Effector memory CD4-positive, alpha-beta T cell (primary cell): ENCODE results near the gene TBX10.

Source experiments
- DNase-seq, 3 donors: peaks; one replicate each; pipeline ENCODE4 v3.0.0-alpha.2; 2020
- H3K27ac ChIP-seq: 2 replicates; pipeline ENCODE4 v1.7.0; 2013; ENCODE audit warnings: mild to moderate bottlenecking, low read length, moderate library complexity; ENCODE audit not compliant: insufficient read depth, poor library complexity, severe bottlenecking
- H3K27me3 ChIP-seq: replicated peaks from 2 replicates; pipeline ENCODE4 v1.7.0; 2013; ENCODE audit warnings: mild to moderate bottlenecking, low read length; ENCODE audit not compliant: insufficient read depth, control insufficient read depth, poor library complexity, severe bottlenecking
- H3K36me3 ChIP-seq: 2 replicates; pipeline ENCODE4 v1.7.0; 2013; ENCODE audit warnings: mild to moderate bottlenecking, low read length, moderate library complexity; ENCODE audit not compliant: control insufficient read depth, insufficient read depth
- H3K4me1 ChIP-seq: 2 replicates; pipeline ENCODE4 v1.7.0; 2013; ENCODE audit warnings: low read length, mild to moderate bottlenecking; ENCODE audit not compliant: control insufficient read depth, insufficient read depth, poor library complexity, severe bottlenecking
- H3K4me3 ChIP-seq: 2 replicates; pipeline ENCODE4 v1.7.0; 2013; ENCODE audit warnings: low read length, low read depth, mild to moderate bottlenecking; ENCODE audit not compliant: insufficient read depth, poor library complexity, severe bottlenecking
- H3K9me3 ChIP-seq: 2 replicates; pipeline ENCODE4 v1.7.0; 2013; ENCODE audit warnings: mild to moderate bottlenecking, low read length, moderate library complexity; ENCODE audit not compliant: control insufficient read depth

The TBX10 gene

DNA sequence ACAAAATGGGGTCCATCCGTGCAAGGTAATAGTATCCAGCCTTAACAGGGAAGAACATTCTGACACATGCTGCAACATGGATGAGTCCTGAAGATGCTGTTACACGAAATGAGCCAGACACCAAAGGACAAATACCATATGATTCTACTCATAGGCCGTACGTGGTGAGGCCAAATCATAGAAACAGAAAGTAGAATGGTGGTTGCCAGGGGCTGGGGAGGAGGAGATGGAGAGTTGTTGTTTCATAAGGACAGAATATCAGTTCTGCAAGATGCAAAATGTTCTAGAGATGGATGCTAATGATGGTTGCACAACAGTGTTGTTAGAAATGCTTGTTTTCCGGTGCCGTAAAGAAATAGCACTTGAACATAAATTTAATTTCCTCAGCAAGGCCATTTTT, 2.6 kb downstream of the TBX10 start:
- Histone ChIP-seq H3K36me3 (no peaks in the 10 kb centered on the region), H3K4me1 (no peaks in the 10 kb centered on the region), H3K4me3 (no peak overlapping the region), H3K27ac (no peak overlapping the region), H3K27me3 (no peaks in the 10 kb centered on the region), H3K9me3 (no peaks in the 10 kb centered on the region)
- no peak for DNase-seq

DNA sequence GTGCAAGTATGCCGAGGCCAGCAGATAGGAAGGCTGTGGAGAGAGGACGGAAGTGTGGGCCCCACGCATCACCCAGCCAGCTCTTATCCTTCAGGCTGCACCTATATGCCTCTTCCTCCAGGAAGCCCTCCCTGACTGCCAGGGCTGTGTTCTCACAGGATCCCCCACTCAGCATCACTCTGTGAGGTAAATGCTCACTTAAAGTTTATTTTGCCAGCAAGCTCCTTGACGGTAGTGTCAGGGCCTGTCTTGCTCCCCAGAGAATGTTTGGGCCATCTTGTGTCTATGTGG, 4.4 kb downstream of the TBX10 start:
- Histone ChIP-seq H3K4me3 (no peak overlapping the region), H3K9me3 (no peaks in the 10 kb centered on the region), H3K27ac (no peak overlapping the region), H3K36me3 (no peaks in the 10 kb centered on the region), H3K27me3 (no peaks in the 10 kb centered on the region), H3K4me1 (peaks cover 7% of the 10 kb centered on the region)
- DNase-seq: no peak

DNA sequence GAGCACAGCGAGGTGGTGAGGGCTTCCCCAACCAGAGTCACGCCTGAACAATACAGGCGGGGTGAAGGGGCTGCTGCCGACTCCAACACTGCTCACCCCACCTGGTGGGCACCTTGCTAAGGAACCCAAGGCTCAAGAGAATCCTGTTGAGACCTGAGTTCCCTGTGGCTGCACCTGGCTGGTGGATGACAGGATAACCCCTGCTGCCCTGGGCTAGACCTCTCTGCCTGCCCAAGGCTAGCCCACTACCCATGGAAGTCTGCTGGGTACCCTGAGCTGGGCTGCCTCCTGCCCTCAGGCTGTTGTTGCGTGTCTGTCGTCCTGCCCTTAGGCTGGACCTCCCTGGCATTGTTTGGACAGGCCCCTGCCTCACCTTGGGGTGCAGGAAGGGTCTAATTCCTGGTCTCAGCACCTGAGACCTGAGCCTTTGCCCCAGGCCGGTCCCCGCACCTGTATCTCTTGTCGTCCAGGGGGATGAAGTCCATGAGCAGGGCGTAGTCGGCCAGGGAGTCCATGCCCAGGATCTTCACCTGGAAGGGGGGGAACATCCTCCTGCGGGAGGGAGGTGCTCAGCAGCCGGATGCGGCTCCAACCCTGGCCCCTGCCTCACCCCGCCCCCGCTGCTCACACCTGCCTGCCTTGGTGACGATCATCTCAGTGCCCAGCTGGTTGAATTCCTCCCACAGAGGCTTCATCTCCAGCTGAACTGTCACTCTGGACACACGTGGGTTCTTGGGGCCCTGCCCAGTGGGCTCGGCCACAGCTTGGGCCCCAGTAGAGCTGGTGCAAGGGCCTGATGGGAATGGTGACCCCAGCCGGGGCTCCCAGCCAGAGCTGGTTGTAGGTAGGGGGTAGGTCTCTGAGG, 5.0 kb downstream of the TBX10 start:
- no peak for DNase-seq
- no peaks in the 10 kb centered on the region for H3K36me3 ChIP-seq
- H3K9me3 ChIP-seq: no peaks in the 10 kb centered on the region
- H3K27ac ChIP-seq: no peak overlapping the region
- no peak overlapping the region for H3K4me3 ChIP-seq
- no peaks in the 10 kb centered on the region for H3K27me3 ChIP-seq
- H3K4me1 ChIP-seq: peaks cover 7% of the 10 kb centered on the region

DNA sequence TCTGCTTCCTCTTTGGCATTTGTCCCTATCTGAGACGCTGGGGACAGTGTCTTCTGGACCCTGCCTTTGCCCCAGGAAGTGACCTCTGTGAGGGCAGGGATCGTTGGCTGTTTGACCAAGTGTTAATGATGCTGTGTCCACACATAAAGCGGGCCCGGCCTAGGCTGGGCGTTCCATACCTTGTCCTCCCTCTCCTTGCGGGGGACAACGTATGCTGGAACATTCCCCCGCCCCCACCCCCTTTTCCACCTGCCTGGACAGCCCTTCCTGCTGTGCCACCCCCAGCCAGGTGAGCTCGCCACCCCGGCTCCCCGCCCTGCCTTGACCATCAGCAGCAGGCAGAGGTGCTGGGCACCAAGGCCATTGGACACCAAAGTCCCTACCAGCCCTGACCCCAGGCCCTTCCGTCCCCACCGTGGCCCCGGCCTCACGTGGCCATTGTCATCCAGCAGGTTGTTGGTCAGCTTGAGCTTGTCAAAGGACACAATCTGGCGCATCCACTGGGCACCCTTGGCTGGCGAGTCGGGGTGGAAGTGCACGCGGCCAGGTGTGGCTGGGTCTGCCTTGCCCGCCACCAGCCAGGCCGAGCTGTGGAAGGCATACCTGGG, 5.7 kb downstream of the TBX10 start:
- H3K36me3 ChIP-seq: no peaks in the 10 kb centered on the region
- no peak overlapping the region for H3K27ac ChIP-seq
- peaks cover 10% of the 10 kb centered on the region for H3K4me1 ChIP-seq
- H3K4me3 ChIP-seq: no peak overlapping the region
- no peaks in the 10 kb centered on the region for H3K9me3 ChIP-seq
- H3K27me3 ChIP-seq: no peaks in the 10 kb centered on the region
- no peak for DNase-seq

DNA sequence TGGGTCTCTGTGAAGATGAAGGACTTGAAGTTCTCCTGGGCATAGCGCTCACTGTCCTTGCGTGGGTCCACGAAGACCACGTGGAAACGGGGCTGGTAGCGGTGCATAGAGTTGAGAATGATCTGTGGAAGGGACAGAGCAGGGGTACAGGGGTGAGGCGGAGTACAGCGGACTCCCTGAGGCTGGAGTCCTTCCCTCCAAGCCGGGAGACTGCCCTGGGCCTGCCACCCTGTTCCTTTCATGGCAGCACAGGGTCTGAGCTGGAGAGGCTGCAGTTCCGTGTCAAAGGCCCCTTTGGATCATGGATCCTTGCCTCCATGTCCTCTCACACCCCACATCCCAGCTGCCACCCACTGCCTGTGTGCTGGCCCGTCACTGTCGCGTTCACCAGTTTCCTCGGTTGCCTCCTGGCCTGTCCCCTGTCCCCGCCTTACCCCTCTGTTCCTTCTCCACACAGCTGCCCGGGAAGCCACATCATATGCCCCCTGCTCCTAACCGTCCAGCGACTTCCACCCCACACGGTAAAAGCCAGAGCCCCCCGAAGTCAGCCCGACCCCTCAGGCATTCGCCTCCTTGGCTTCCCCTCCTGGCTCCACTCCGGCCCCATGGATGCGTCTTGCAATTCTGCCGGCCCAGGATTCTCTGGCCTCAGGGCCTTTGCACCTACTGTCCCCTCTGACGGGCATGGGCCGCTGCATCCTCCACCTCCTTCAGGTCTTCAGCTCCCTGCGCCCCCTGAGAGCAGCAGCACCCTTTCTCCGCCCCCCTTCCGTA, 6.4 kb downstream of the TBX10 start:
- H3K4me3 ChIP-seq: no peak overlapping the region
- H3K4me1 ChIP-seq: peaks cover 10% of the 10 kb centered on the region
- DNase-seq: no peak
- no peaks in the 10 kb centered on the region for H3K36me3 ChIP-seq
- no peak overlapping the region for H3K27ac ChIP-seq
- H3K27me3 ChIP-seq: no peaks in the 10 kb centered on the region
- no peaks in the 10 kb centered on the region for H3K9me3 ChIP-seq

DNA sequence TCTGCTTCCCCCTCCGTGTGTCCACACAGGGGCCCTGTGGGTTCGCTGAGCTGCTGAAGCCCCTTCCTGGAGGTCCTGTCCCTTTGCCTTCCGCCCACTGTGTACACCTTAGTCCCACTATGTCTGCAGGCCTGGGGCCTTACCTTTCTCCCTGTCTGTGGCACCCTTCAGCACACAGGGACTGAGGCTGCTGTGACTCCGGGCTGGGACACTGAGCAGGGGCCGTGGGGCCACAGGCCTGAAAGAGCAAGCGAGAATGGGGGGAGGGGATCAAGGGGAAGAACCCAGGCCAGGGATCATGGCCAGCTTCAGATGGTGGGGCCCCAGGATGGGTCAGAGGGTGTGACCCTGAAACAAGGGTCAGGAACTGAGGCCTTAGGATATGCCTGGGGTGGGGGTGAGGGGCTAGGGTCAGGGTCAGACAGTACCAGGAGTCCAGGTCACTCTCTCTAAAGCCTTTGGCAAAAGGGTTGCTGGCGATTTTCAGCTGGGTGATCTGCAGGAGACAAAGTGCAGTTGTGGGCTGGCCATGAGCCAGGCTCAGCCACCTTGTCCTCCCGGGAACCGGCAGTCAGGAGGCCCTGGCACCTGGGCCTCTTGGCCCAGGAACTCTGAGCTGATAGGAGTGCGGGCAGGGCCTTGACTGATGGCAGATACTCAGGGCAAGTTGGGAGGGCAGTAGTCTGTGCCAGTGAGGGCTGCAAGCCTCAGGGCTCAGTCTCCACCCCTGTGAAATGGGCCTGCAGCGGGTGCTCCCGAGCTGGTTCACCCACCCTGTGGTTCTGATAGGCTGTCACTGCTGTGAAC, 7.2 kb downstream of the TBX10 start:
- Histone ChIP-seq H3K27me3 (no peaks in the 10 kb centered on the region), H3K36me3 (no peaks in the 10 kb centered on the region), H3K4me1 (peaks cover 10% of the 10 kb centered on the region), H3K27ac (no peak overlapping the region), H3K9me3 (no peaks in the 10 kb centered on the region), H3K4me3 (no peak overlapping the region)
- DNase-seq: no peak

DNA sequence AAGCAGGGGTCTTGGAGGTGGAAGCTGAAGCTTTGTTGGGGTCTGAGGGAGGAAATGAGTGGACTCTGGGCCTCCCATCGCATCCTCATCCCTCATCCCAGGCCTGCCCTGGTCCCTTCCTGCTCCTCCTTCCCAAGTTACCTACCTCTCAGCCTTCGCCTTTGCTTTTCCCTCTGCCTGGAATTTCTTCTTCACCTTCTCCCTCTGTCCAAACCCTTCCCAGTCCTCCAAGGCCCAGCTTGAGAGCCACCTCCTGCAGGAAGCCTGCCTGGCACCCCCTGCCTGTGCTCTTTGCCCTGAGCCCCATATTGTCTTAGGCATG, 7.7 kb downstream of the TBX10 start:
- H3K27ac ChIP-seq: no peak overlapping the region
- no peaks in the 10 kb centered on the region for H3K9me3 ChIP-seq
- H3K36me3 ChIP-seq: no peaks in the 10 kb centered on the region
- H3K4me3 ChIP-seq: no peak overlapping the region
- peaks cover 10% of the 10 kb centered on the region for H3K4me1 ChIP-seq
- DNase-seq: no peak
- no peaks in the 10 kb centered on the region for H3K27me3 ChIP-seq

DNA sequence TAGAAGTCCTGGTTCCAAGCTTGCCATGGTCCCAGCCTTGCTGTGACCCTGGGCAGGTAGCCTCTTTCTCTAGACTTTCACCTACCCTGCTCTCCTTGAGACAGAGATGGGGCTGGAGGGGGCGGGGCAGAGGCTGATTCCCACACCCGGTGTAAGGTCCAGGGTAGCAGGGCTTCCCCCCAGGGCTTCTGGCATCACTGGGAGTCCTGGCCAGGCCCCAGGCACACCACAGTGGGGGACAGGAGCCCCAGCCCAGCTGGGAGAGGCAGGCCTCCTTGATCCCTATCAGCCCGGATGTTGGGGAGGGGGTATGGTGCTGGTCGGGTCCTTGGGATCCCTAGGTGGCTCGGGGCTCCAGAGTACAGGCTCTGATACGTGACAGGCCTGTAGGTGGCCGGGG, 8.2 kb downstream of the TBX10 start:
- H3K36me3 ChIP-seq: no peaks in the 10 kb centered on the region
- peaks cover 10% of the 10 kb centered on the region for H3K4me1 ChIP-seq
- H3K4me3 ChIP-seq: no peak overlapping the region
- H3K27ac ChIP-seq: no peak overlapping the region
- no peak for DNase-seq
- H3K9me3 ChIP-seq: no peaks in the 10 kb centered on the region
- no peaks in the 10 kb centered on the region for H3K27me3 ChIP-seq

DNA sequence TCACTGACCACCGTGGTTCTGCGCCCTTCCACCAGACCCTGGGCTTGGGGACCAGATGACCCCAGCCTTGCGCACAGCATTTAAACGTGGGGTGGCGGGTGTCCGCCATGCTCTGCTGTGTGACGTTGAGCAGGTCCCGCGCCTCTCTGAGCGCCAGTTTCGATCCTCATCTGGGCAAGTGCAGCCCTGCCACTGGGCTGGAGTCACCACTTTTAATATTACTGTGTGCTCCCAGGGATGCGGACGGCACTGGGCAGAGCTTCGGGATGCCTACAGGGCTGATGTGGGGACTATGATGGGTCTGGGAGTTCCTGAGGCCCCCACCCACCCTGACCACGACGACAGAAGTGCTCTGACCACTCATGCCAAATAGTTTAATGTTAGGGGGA, 8.6 kb downstream of the TBX10 start:
- H3K27me3 ChIP-seq: no peaks in the 10 kb centered on the region
- peaks cover 10% of the 10 kb centered on the region for H3K4me1 ChIP-seq
- DNase-seq: no peak
- H3K36me3 ChIP-seq: no peaks in the 10 kb centered on the region
- peak overlapping the region; percentile 63 for H3K4me3 ChIP-seq
- H3K9me3 ChIP-seq: no peaks in the 10 kb centered on the region
- peak overlapping the region; percentile 77 for H3K27ac ChIP-seq
